ENCODE results near the gene FAM110A.
"Not testable (repeated sequence)": the region's sequence is repeated elsewhere in the genome, so short reads cannot be mapped to it uniquely, and the experiment has no call there.

Gene FAM110A

DNA sequence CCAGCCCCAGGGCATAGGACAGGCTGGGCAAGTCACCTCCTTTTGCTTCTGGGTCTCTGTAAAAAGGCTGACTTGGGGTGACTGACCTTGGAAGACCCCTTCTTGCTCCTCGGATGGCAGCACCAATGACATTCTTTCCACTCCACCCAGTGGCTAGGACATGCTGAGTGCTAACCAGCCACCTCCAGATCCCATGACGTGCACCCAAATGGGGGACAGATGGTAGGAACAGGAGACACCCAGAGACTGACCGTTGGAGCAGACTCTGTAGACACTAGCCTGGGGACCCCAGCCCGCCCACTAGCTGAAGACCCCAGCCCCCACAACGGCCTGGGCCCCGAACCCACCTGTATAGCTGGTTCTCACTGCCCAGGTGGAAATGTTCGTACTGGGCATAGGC, 44.3 kb downstream of the FAM110A start:
- no peak for DNase-seq

DNA sequence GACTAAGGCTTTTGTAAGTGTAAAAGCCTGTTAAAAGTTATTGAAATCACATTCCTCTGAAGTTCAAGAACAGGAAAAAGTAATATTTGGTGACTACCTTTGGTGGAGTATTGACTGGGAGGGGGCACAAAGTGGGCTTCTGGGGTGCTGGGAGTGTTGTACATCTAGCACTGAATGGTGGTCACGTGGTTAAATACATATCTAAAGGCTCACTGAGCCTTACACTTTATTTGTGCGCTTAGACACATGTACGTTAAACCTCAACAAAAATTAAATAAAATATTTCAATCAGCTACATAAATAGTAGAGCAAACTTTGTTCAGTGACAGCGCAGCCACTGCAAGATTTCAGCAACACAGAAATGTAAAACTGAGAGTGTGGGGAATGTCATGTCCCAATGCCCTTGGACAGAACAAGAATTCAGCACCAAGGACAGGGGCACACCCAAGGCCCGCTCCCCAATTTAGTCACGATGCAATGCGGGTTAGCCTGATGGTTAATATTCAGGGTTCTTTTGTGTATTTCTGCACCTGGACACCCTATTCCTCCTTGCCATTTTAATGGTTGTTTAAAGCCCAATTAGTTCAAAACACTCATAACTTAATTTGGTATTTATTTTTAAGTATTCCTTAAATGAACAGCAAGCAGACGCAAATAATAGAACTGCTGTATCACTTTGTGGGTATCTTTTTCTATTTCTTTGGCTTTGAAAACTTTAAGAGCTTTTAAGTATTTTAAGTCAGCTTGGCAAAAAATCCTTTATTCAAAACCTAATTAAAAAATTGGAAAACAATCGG, 45.2 kb downstream of the FAM110A start:
- DNase-seq, result peak; percentile 28 to 39

DNA sequence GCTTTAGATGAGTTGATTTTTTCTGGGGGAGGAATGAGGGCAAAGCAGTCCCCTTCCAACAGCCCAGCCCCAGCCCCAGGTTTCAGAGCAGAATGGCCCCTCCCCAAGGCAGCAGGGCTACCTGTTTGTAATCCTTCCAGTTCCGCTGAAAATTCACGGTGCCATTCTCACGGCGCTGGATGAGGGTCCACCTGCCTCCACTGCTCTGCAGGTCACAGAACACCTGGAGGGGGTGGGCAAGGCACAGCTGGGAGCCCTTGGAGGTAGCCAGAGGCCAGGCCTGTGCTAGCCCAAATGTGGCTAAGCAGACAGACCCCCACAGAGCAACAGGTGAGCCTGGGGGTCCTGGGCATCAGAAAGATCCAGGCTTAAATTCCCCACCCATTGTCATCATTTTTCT, 46.1 kb downstream of the FAM110A start:
- no peak for DNase-seq

DNA sequence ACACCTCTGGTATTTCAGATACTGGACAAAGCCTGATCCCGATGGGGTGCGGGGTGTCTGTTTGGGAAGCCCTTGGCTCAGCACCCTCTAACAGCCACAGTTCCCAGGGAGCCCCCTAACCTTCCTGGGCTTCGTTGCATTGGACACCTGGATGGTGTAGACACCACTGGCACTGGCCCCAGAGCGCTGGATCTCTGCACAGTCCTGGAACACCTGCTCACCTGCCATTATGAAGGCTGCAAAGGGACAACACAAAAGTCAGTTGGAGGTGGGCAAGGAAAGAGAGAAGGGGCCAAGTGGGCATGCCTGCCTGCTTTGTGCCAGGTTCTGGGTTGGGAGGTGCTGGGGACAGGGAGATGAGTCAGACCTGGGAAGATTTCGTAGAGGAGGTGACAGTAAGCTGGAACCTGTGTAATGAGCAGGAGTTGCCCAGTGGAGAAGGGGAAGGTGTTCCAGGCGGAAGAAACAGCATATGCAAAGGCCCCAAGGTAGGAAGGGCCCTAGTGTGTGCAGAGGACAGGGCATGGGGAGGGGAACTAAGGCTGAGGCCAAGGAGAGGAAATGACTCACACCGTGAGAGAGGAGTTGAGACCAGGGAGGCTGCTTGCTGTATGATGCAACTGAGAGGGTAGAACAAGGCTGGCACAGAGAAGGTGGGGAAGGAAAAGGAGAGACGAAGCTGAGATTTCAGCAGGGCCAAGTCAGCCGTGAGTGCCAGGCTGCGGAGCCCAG, 47.7 kb downstream of the FAM110A start:
- DNase-seq, result peak; percentile 13 to 38

DNA sequence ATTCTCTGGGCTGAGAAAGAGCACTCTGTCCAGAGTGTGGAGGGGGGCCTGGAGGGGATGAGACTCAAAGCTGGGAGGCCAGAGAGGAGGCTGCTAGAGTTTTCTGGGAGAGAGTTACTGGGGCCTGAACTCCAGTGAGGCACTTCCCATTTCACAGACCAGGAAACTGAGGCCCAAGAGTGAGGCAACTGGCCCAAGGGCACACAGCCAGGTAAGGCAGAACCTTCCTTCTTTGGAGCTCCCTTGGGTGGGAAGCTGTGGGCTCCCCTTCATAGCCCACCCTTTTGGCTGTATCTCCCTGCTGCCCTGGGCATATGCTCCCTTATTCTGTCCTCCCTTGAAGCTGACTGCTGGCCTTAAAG, 48.2 kb downstream of the FAM110A start:
- no peak for DNase-seq

DNA sequence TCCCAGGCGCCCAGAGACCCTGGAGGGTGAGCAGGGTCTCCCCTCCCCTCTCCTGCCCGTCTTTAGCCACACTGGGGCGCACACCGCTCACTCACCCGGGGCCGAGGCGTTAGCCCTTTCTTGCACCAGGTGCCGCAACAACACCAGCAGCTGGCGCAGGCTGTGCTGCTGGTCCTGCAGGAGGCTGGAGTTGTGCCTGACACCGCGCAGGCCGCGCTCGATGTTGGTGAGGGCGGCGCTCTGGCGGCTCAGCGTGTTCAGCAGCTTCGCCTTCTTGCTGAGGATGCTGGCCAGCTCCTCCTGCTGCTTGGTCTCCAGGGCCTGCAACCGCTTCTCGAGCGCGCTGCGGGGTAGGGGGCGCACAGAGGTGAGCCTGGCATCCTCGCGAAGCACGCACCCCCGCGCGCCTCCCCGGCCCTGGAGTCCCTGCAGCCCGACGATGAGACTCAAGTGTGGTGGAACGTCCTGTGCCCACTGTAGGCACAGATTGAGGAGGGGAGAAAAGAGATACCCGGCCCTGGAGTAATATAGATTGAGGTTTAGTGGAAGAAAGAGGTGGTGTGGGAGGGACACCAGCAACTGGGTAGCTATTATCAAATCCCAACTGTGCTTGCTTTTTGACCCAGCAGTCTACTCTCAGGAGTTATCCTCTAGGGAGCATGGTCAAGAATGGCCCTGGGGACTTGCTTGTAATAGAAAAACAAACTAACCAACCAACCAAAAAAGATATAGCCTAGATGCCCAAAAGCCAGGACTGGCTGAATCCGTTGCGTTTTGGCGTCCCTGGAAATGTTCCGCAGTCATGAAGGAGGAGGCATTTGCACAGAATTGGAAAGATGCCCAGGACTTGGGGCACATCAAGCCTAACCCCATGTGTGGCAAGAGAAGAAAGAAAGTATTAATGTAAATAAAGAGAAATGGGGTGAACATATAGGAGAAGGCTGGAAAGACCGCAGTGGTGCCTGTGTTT, 51.8 kb downstream of the FAM110A start:
- peak in 1 of 2 experiments; percentile 3 for DNase-seq

DNA sequence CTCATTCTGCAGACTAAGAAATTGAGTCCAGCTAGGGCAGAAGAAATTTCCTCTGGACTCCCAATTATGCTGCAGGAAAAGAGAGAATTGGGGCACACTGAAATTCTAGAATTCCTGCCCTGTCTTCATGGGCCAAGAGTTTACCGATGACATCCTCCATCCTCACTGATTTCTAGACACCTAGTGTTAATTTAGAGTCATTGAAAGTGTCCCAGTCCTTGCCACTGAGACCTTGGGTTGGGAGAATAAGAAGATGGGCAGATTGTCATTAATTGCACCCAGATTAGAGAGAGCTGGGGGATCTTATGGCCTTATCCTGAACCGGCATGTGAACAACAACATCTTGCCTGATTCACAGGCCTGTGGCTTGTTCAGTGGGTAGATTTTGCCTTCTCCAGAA, 53.6 kb downstream of the FAM110A start:
- no peak for DNase-seq

DNA sequence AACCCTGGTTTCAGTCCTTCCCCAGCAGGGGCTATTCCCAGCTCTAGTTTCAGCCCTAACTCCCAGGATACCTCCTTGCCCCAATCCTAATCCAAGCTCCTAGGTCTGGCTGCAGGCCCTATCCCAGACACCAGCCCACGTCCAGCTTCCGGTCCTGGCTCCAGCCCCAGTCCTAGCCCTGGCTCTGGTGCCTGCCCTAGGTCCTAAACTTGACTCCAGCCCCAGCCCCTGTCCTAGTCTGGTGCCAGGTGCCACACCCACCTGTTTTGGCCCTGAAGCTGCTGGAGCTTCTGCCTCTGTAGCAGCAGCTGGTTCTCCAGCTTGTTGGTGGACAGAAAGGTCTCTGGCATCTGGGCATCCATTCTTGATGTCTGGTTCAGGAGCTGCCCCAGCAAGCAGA, 54.5 kb downstream of the FAM110A start:
- DNase-seq, result no peak

DNA sequence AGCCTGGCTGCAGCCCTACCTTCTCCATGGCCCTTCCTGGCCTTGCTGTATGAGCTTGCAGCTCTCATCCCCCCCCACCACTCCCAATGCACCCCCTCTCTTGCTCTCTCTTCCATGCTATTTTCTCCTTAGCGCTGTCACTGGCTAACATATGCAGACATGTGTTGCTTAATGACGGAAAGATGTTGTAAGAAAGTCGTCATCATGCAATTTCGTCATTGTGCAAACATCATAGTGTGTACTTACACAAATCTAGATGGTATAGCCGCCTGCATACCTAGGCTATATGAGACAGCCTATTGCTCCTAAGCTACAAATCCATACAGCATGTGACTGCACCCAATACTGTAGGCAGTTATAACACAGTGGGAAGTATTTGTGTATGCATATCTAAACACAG, 55.6 kb downstream of the FAM110A start:
- no peak for DNase-seq

DNA sequence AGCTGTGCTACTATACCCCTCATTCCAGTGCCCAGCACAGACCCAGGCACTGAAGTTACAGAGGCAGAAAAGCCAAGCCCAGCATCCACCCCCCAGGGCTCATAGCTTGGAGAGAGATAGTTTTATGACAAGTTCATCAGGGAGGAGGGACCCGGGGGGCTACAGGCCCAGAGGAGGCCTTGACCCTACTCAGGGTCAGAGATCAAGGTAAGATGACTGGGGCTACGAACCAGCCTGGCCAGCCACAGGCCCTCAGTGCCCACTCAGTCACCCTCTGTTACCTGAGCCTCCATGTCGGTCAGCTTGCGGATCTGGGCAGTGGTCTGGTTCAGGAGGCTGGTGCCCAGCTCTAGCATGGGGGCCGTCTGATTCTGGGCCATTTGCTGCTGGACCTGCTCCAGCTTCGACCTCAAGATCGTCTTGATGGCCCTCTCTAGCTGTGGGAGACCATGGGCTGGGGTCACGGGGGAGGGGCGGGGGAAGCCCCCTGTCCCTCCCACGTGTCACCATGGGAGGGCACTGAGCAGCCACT, 56.5 kb downstream of the FAM110A start:
- DNase-seq, result no peak

DNA sequence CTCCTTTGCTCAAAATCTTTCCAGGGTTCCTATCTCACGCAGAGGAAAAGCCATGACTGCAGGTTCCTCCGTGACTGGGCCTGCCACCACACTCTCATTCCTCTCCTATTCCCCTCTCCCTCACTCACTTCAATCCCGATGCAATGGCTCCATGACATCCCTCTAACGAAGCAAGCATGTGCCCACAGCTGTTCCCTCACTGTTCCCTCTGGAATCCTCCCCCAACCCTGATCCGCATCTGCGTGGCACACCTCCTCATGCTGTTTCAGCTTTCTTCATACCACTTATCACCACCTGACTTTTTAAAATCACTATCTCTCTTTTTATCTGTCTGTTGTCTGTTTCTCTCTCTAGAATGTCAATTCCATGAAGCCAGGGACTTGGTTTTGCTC, 57.1 kb downstream of the FAM110A start:
- no peak for DNase-seq

DNA sequence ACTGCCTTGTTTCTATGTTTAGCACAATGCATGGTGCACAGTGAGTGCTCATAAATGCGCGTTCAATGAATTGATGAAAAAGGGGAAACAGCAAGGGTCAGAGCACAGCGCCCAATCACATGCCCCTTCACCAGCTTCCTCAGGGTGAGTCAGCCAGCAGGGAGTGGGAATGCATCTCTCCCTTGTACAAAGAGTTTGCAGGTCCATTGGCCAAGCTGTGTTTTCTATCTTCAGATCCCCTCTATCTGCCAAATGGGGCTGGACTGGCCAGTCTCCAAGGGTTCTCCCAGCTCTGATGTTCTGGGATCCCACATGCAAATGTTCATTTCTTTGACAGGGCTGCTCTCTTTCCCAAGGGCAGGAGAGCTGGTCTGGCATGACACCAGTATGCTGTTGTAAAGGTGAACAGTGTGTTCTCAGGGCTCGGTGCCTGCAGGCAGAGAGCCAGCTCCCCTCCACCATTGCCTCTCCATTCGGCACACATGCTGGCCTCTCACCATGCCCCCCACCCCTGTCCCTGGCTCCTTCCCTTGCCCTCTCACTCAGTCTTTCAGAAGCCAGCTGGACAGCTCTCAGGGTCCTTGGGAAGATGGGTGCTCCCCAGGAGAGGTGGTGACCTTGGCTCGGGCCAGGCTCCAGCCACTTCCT, 57.7 kb downstream of the FAM110A start:
- DNase-seq, result no peak

DNA sequence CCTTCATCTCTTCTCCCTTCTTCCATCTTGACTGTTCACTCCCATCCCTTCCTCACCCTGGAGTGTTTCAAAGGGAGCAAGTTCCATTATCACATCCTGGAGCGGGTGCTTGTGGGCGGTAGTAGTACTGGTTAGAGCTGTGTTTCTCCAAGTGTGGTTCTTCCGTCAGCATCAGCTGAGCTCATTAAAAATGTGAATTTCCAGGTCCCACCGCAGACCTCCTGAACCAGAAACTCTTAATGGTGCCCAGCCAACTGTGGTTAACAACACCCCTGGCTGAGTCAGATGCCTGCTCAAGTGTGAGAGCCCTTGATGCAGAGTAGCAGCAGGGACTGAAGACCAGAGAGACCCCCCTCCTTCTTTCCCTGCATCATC, 58.2 kb downstream of the FAM110A start:
- DNase-seq, result no peak

DNA sequence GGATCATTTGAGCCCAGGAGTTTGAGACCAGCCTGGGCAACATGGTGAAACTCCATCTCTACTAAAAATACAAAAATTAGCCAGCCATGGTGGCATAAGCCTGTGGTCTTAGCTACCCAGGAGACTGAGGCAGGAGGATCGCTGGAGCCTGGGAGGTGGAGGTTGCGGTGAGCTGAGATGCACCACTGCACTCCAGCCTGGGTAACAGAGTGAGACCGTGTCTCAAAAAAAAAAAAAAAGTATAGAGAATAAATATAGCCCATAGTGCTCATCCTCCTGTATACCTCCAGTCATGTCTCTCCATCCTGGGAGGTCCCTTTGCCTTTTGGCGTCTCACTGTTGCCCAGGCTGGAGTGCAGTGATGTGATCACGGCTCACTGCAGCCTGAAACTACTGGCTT, 58.9 kb downstream of the FAM110A start:
- not testable (repeated sequence) for DNase-seq

Measured in activated CD4-positive, alpha-beta T cell treated with anti-CD3 and anti-CD28 coated beads, Interleukin-2, amount 50 U/mL, for 48 hours (primary cell).